GM18868 (cell line): ENCODE results near the gene ETS2.
A peak's percentile ranks its signal among the peaks of the same experiment; 100 is the strongest.

Experiments used
- ATAC-seq: cut with Tn5 transposase; IDR thresholded peaks from one replicate; pipeline ENCODE4 v1.9.1; 2021; ENCODE audit warnings: mild to moderate bottlenecking, moderate library complexity; ENCODE audit not compliant: unreplicated experiment

ETS2 gene

GRCh38 chr21:38805328-38806152, at the start of gene ETS2:
Gene ETS2, plus strand, starts transcription at chr21:38805929. Its CDS starts 4,106 bp downstream, at chr21:38810035.
- peak; percentile 67 for ATAC-seq

GRCh38 chr21:38756746-38757145, 49.0 kb upstream of the ETS2 start:
- no peak for ATAC-seq

- no peak for ATAC-seq
These were observed 47.1 kb upstream of the ETS2 start for GRCh38 chr21:38758501-38759214.

- no peak for ATAC-seq
These were observed 46.3 kb upstream of the ETS2 start for GRCh38 chr21:38759413-38759812.

- no peak for ATAC-seq
These were observed 45.5 kb upstream of the ETS2 start for GRCh38 chr21:38760017-38760761.

GRCh38 chr21:38760762-38761155, 45.0 kb upstream of the ETS2 start:
- ATAC-seq: no peak

GRCh38 chr21:38761531-38761930, 44.2 kb upstream of the ETS2 start:
- no peak for ATAC-seq

GRCh38 chr21:38765056-38765455, 40.7 kb upstream of the ETS2 start:
- ATAC-seq: no peak

GRCh38 chr21:38766987-38767722, 38.6 kb upstream of the ETS2 start:
- peak; percentile 96 for ATAC-seq

- no peak for ATAC-seq
These were observed 37.2 kb upstream of the ETS2 start for GRCh38 chr21:38768471-38769063.

GRCh38 chr21:38769191-38769780, 36.4 kb upstream of the ETS2 start:
- no peak for ATAC-seq

GRCh38 chr21:38770660-38771059, 35.1 kb upstream of the ETS2 start:
- ATAC-seq: no peak

- ATAC-seq: no peak
These were observed 34.2 kb upstream of the ETS2 start for GRCh38 chr21:38771536-38771935.

GRCh38 chr21:38772646-38773045, 33.1 kb upstream of the ETS2 start:
- ATAC-seq: no peak

GRCh38 chr21:38773099-38774061, 32.3 kb upstream of the ETS2 start:
- ATAC-seq: peak; percentile 69

- no peak for ATAC-seq
These were observed 31.6 kb upstream of the ETS2 start for GRCh38 chr21:38774152-38774551.

GRCh38 chr21:38774586-38775285, 31.0 kb upstream of the ETS2 start:
- ATAC-seq: no peak

- no peak for ATAC-seq
These were observed 30.0 kb upstream of the ETS2 start for GRCh38 chr21:38775733-38776132.
